Psoas muscle (tissue), 8 donors: ENCODE measurements around the gene PCP4L1. TPM values are rescaled to one million over a fixed set of nuclear protein-coding genes. Genes with fewer than 3 reads are reported as not detected.

Source experiments
- ATAC-seq, 4 donors: fragments of 200-7000 bp; cut with Tn5 transposase; one replicate each; pipeline ENCODE4 v1.9.1; 2020; ENCODE audit warnings: moderate library complexity in 3 of 4, mild to moderate bottlenecking in 2 of 4
- DNase-seq, 2 donors: peaks; one replicate each; pipeline ENCODE4 v3.0.0-alpha.2; 2020
- H3K27ac ChIP-seq: fragments of 200-600 bp; one replicate; pipeline ENCODE4 v1.8.0; 2022
- H3K27me3 ChIP-seq, 3 donors: fragments of 200-600 bp in 1 of 3; one replicate each; pipeline versions ENCODE4 v1.6.1 to v1.8.0; 2013 to 2022; ENCODE audit warnings: low read length in 2 of 3, mild to moderate bottlenecking in 2 of 3, moderate library complexity in 1 of 3; ENCODE audit not compliant: insufficient read depth in 3 of 3
- H3K36me3 ChIP-seq, 2 donors: fragments of 200-600 bp in 1 of 2; one replicate each; pipeline versions ENCODE4 v1.6.1 to v1.8.0; 2013 to 2022; ENCODE audit warnings: low read depth in 1 of 2, mild to moderate bottlenecking in 1 of 2, moderate library complexity in 1 of 2; ENCODE audit not compliant: insufficient read depth in 1 of 2
- H3K4me1 ChIP-seq: fragments of 200-600 bp; one replicate; pipeline ENCODE4 v1.8.0; 2022
- H3K4me3 ChIP-seq: fragments of 200-600 bp; one replicate; pipeline ENCODE4 v1.8.0; 2022; ENCODE audit warnings: mild to moderate bottlenecking
- H3K9me3 ChIP-seq: fragments of 200-600 bp; one replicate; pipeline ENCODE4 v1.8.0; 2022
- WGBS, 3 donors: extraction: QIAGEN DNeasy Blood & Tissue Kit; methylation state at CpG; one replicate each; pipeline versions ENCODE4 v1.1.6 to v1.1.7; 2013; 5-methylcytosine and 5-hydroxymethylcytosine counted together
- intact Hi-C, 2 donors: fragments of 100-400 bp; cut with DNase I; formaldehyde crosslinking; loops; one replicate each; pipeline versions ENCODE4 v1.11.0 to v1.14.2; 2022
- polyA plus RNA-seq, 3 donors: library from polyadenylated mRNA; stranded (reverse); fragments of 200-250 nt; gene quantifications; one replicate each; pipeline ENCODE4 v1.2.3, GENCODE V29; 2013
- total RNA-seq, 4 donors: library from RNA; stranded (reverse); fragmentation: NEBNext Ultra II Directional in 2 of 4; extraction: Animal tissue kit (Norgen Biotek cat#: 25700) in 2 of 4; gene quantifications; one replicate each; pipeline versions ENCODE4 v1.2.1 to v1.2.4, GENCODE V29; 2021 to 2023
- TF ChIP-seq, protein P1 (sequence below): fragments of 200-600 bp; IDR thresholded peaks from one replicate; pipeline ENCODE4 v1.8.0; 2022; ENCODE audit warnings: antibody characterized with exemption
- donor health status: healthy with polysubstance abuse.
- donor health status: DM: no; HTN: no; CAD: no; lungs with moderate emphysema.
- donor health status: Bipolar disorder and iron deficiency.
- donor health status: healthy.
- donor health status: DM: yes; HTN: yes; CAD: no.
- donor health status: DM: no; HTN: no; CAD: no.
- donor health status: DM: no; HTN: no; CAD: no.
- donor health status: DM: yes; HTN: yes; CAD: no.

The PCP4L1 gene
- total and polyA plus RNA-seq, 7 donors, result 0.21 to 0.45 (median 0.26) TPM; not detected in 3

DNA sequence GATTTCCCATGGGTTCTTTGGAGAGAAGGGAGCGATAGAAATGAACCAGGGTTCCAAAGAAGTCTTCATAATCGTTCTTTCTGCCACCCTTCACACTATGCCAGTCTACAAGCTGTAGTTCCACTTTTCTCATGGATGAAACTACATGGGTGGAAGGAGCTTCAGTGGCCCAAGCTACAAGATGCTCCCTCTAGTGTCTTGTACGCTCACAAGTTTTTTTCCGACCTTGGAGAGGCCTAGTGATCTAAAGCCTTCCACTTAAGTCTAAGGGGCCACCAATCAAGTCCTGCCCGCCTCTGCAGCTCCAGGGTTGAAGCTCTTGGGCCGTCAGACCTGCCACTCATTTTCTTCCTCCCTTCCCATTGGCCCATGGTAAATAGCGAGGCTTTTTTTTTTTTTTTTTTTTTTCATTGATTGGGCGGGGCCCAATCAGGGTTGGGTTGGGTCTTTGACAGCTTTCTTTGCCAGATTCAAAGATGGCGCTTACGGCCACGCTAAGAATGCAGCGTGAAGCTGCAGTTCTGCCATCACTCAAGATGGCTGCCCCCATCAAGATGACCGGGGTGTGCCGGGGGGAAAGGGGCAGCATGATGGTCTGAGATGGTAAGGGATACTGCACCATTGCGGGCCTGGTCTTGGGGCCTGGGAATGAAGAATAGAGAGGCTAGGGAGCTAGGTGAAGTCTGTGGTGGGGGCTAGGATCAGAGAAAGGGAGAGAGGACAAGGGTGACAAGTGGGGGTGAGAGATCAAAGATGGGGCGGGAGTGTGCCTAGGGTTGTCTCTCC, 32.8 kb upstream of the PCP4L1 start, which contains the start of gene TOMM40L:
Gene TOMM40L, plus strand, starts transcription at position 527 of the 786 bp plus-strand sequence. CDS start 430 bp downstream, outside the sequence.
- 4% methylated on average over 16 of the region's 16 CpGs for WGBS, 3 donors
- peak; percentile 95 to 98 (median 96) for ATAC-seq

DNA sequence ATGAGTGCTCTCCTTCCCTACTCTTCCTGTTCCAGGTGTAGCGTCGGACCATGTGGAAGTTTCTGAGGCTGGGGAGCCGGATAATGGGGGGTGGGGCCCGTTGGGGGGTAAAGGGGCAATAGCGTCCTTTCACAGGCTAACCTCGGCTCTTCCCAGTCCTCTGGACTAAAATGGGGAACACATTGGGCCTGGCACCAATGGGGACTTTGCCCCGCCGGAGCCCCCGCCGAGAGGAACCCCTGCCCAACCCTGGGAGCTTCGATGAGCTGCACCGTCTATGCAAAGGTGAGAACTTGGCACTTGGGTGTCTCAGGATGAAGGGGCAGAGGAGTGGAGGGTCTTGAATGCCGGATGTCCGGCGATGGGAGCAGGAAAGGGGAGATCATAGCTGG, 32.2 kb upstream of the PCP4L1 start:
- no peaks in the 10 kb centered on the region for H3K27me3 ChIP-seq
- TF ChIP-seq, protein P1, sequence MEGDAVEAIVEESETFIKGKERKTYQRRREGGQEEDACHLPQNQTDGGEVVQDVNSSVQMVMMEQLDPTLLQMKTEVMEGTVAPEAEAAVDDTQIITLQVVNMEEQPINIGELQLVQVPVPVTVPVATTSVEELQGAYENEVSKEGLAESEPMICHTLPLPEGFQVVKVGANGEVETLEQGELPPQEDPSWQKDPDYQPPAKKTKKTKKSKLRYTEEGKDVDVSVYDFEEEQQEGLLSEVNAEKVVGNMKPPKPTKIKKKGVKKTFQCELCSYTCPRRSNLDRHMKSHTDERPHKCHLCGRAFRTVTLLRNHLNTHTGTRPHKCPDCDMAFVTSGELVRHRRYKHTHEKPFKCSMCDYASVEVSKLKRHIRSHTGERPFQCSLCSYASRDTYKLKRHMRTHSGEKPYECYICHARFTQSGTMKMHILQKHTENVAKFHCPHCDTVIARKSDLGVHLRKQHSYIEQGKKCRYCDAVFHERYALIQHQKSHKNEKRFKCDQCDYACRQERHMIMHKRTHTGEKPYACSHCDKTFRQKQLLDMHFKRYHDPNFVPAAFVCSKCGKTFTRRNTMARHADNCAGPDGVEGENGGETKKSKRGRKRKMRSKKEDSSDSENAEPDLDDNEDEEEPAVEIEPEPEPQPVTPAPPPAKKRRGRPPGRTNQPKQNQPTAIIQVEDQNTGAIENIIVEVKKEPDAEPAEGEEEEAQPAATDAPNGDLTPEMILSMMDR, result no peak
- peak overlapping the region; percentile 85 for H3K4me3 ChIP-seq
- H3K9me3 ChIP-seq, result no peaks in the 10 kb centered on the region
- ATAC-seq (peak in 1 of 4 donors; percentile 6), DNase-seq (peak in 1 of 2 donors; percentile 54)
- WGBS, 3 donors, result 7 to 13% (median 8%) methylated on average over 14 to 15 of the region's 15 CpGs
- H3K4me1 ChIP-seq, result peaks cover 12% of the 10 kb centered on the region
- peaks cover 8 to 32% of the 10 kb centered on the region in 2 donors for H3K36me3 ChIP-seq
- intact Hi-C loops, result loop anchor here (2.0 to 5.0 kb wide), 4 partner anchors 66 to 156 kb away; partner anchors contain the start of gene SDHC (in 1 of the 2)
- H3K27ac ChIP-seq, result peak overlapping the region; percentile 77

More for the DNA sequence above, 32.8 kb upstream of the PCP4L1 start, which contains the start of gene TOMM40L:
- DNase-seq, result peak; percentile 89 to 95
- TF ChIP-seq, protein P1, result peak; percentile 58
- Histone ChIP-seq H3K9me3 (no peaks in the 10 kb centered on the region), H3K4me3 (peak within 1 kb of the TSS; percentile 85), H3K27ac (peak within 1 kb of the TSS; percentile 77), H3K27me3 (no peaks in the 10 kb centered on the region), H3K36me3 (peaks cover 8 to 30% of the 10 kb centered on the region in 2 donors), H3K4me1 (peaks cover 12% of the 10 kb centered on the region)
- intact Hi-C loops, result loop anchor here (2.0 to 5.0 kb wide), 4 partner anchors 67 to 157 kb away; partner anchors contain the start of gene SDHC (in 1 of the 2)

DNA sequence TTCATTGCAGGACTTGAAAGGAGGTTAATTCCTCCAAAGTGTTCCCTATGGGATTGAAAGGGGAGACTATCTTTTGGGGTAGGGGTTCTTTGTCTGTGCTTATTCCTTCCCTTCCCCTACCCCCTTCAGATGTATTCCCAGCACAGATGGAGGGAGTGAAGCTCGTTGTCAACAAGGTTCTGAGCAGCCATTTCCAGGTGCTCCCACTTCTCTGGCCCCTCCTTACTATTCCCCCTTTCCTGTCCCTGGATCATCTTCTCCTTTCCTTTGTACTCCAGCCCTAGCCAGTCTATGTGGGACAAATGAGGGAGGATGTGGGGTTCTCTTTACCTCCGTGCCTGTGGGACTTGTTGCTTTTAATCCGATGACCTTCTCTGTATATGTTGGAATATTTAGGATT, 31.8 kb upstream of the PCP4L1 start:
- H3K27ac ChIP-seq, result peak overlapping the region; percentile 77
- 43 to 59% (median 49%) methylated on average over 3 of the region's 3 CpGs for WGBS, 3 donors
- peak overlapping the region; percentile 85 for H3K4me3 ChIP-seq
- H3K9me3 ChIP-seq, result no peaks in the 10 kb centered on the region
- TF ChIP-seq, protein P1, result no peak
- H3K27me3 ChIP-seq, result no peaks in the 10 kb centered on the region
- ATAC-seq (no peak), DNase-seq (no peak)
- H3K4me1 ChIP-seq, result peaks cover 12% of the 10 kb centered on the region
- peaks cover 8 to 32% of the 10 kb centered on the region in 2 donors for H3K36me3 ChIP-seq
- intact Hi-C loops, result loop anchor here (2.0 to 5.0 kb wide), 4 partner anchors 66 to 156 kb away; partner anchors contain the start of gene SDHC (in 1 of the 2)

DNA sequence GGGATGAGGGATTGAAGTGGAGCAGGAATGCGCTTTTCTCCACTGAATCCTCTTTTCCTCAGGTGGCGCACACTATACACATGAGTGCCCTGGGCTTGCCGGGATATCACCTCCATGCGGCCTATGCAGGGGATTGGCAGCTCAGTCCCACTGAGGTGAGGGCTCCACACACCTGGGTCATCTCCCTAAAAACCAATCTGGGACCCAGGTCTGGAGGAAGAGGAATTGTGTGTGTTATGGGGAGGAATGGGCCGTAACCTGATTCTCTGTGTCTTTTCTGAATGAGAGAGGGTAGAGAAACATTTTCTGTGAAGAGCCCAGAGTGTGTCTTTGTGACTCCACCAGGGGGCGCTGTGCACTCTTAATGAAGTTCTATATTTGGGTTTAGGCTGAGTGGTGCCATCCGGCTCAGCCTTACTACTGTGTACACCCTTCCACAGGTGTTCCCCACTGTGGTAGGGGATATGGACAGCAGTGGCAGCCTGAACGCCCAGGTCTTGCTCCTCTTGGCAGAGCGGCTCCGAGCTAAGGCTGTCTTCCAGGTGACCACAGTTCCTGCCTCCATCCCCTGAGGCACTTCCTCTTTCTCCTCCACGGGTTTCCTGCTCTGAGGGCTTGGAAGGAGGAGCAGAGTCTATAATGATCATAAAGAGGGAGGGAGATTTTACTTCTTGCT, 31.2 kb upstream of the PCP4L1 start:
- TF ChIP-seq, protein P1, result peak; percentile 93
- Histone ChIP-seq H3K9me3 (no peaks in the 10 kb centered on the region), H3K27me3 (no peaks in the 10 kb centered on the region), H3K36me3 (peaks cover 8 to 32% of the 10 kb centered on the region in 2 donors), H3K4me3 (peak overlapping the region; percentile 85), H3K27ac (peak overlapping the region; percentile 77), H3K4me1 (peaks cover 12% of the 10 kb centered on the region)
- WGBS, 3 donors, result 47 to 49% (median 48%) methylated on average over 11 of the region's 11 CpGs
- intact Hi-C loops, result loop anchor here (2.0 to 5.0 kb wide), 4 partner anchors 65 to 155 kb away; partner anchors contain the start of gene SDHC (in 1 of the 2)
- ATAC-seq, result peak; percentile 61 to 76 (median 66)
- peak; percentile 87 to 92 for DNase-seq
